ENCODE results near the gene TMC1. TPM values are rescaled to one million over a fixed set of nuclear protein-coding genes. Genes with fewer than 3 reads are reported as not detected.
A peak's percentile ranks its signal among the peaks of the same experiment; 100 is the strongest.

Gene TMC1
- total RNA-seq, 1 experiment from 2014 or later, result 0.36 TPM

GRCh38 chr9:72807765-72808445, 286.5 kb downstream of the TMC1 start:
- Histone ChIP-seq H3K36me3 (ENCODE audit: control insufficient read depth, insufficient read depth, low read length) (no peaks in the 10 kb centered on the region), H3K4me3 (ENCODE audit: low read depth in 2 of 2, low read length in 2 of 2) (no peak overlapping the region), H3K4me1 (ENCODE audit: control insufficient read depth, insufficient read depth, low read length) (no peaks in the 10 kb centered on the region), H3K27ac (ENCODE audit: low read length) (no peak overlapping the region), H3K27me3 (ENCODE audit: control insufficient read depth, insufficient read depth, low read length) (no peaks in the 10 kb centered on the region), H3K9me3 (ENCODE audit: control insufficient read depth, insufficient read depth, low read depth, low read length) (no peaks in the 10 kb centered on the region)
- BruUV-seq (replicated peaks), result no TSS peak
- TF ChIP-seq POLR2AphosphoS5 (IDR thresholded peaks at IDR 0.05; ENCODE audit: low read depth, low read length), result no peak
- no peak for TF ChIP-seq TCF7L2 (IDR thresholded peaks at IDR 0.05; ENCODE audit: low read depth, low read length)
- TF ChIP-seq REST (IDR thresholded peaks at IDR 0.05; ENCODE audit: insufficient read depth in 1 of 2, low read depth in 2 of 2, low read length in 1 of 2), result no peak
- peak; percentile 62 for TF ChIP-seq CTCF (IDR thresholded peaks at IDR 0.05)
- TF ChIP-seq SIN3A (IDR thresholded peaks at IDR 0.05; ENCODE audit: borderline replicate concordance, insufficient read depth, low read depth, low read length), result no peak
- no peak for ATAC-seq
- intact Hi-C loops (cut with micrococcal nuclease; ENCODE audit: unreplicated experiment), result no loop called here
- ChIA-PET CTCF (no interaction called here), POLR2A (no interaction called here)
- no peak for DNase-seq (ENCODE audit: low read depth, low spot score)
- in situ Hi-C loops (cut with HindIII; ENCODE audit: low pct_unique_long_range_greater_than_20kb, low sequenced_read_pairs), result no loop called here

DNA sequence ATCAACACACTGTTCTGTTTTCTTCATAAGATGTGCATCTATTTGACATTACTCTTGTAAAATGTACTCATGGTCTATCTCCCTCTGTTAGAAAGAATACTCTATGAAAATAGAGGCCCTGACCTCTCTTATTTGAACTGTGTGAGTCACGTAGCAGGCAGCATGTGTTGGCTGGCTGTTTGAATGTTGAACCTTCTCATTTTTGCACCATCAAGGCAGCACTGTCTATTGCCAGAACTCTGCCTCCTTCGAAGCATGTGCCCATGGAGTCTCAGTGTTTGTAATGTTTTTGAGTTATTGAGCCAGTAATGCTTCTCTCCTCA, 287.0 kb downstream of the TMC1 start:
- Histone ChIP-seq H3K4me1 (ENCODE audit: control insufficient read depth, insufficient read depth, low read length) (no peaks in the 10 kb centered on the region), H3K27me3 (ENCODE audit: control insufficient read depth, insufficient read depth, low read length) (no peaks in the 10 kb centered on the region), H3K9me3 (ENCODE audit: control insufficient read depth, insufficient read depth, low read depth, low read length) (no peaks in the 10 kb centered on the region), H3K4me3 (ENCODE audit: low read depth in 2 of 2, low read length in 2 of 2) (no peak overlapping the region), H3K27ac (ENCODE audit: low read length) (no peak overlapping the region), H3K36me3 (ENCODE audit: control insufficient read depth, insufficient read depth, low read length) (no peaks in the 10 kb centered on the region)
- intact Hi-C loops (cut with micrococcal nuclease; ENCODE audit: unreplicated experiment) (no loop called here), in situ Hi-C loops (cut with HindIII; ENCODE audit: low pct_unique_long_range_greater_than_20kb, low sequenced_read_pairs) (no loop called here)
- ChIA-PET CTCF (no interaction called here), POLR2A (no interaction called here)
- ATAC-seq, result no peak
- DNase-seq (ENCODE audit: low read depth, low spot score), result no peak
- TF ChIP-seq CTCF (IDR thresholded peaks at IDR 0.05), result peak; percentile 30
- no peak for TF ChIP-seq POLR2AphosphoS5 (IDR thresholded peaks at IDR 0.05; ENCODE audit: low read depth, low read length)
- BruUV-seq (replicated peaks), result no TSS peak

Data from Panc1 (cell line).